H1 (cell line): Measurements from ENCODE around the gene PLXDC2.

Experiments used
- CTCF ChIP-seq, 3 experiments: IDR thresholded peaks; 1 replicate in 2 of 3; 2 replicates in 1 of 3; pipeline versions ENCODE4 v1.5.1 to v1.6.1; 2011; ENCODE audit warnings: low read length in 3 of 3, mild to moderate bottlenecking in 3 of 3, inconsistent platforms in 2 of 3, low read depth in 1 of 3, moderate library complexity in 1 of 3; ENCODE audit not compliant: insufficient read depth in 1 of 3; ENCODE audit errors: control extremely low read depth in 1 of 3
- EZH2 ChIP-seq: fragments of 200-600 bp; sonication (generic); IDR thresholded peaks from 2 replicates; pipeline ENCODE4 v1.7.1; 2012; ENCODE audit warnings: low read depth, mild to moderate bottlenecking, moderate library complexity, low read length, inconsistent platforms; ENCODE audit not compliant: severe bottlenecking
- HDAC6 ChIP-seq: IDR thresholded peaks from one replicate; pipeline ENCODE4 v1.7.1; 2012; ENCODE audit warnings: low read depth, mild to moderate bottlenecking, inconsistent platforms, low read length, moderate library complexity
- RFX5 ChIP-seq: IDR thresholded peaks from 2 replicates; pipeline ENCODE4 v1.6.1; 2011; ENCODE audit warnings: low read depth, low read length, improper control_type of control experiment, borderline replicate concordance

GRCh38 chr10:20089879-20090278 is 273.6 kb downstream of the PLXDC2 start:
- no peak for TF ChIP-seq RFX5
- no peak for TF ChIP-seq HDAC6
- TF ChIP-seq CTCF (IDR thresholded peaks at IDR 0.05; ENCODE audit: control extremely low read depth in 1 of 3, insufficient read depth in 1 of 3, low read depth in 1 of 3, low read length in 3 of 3): no peak
- no peak for TF ChIP-seq EZH2
